ENCODE measurements around the gene HIBADH. TPM values are rescaled to one million over a fixed set of nuclear protein-coding genes. Genes with fewer than 3 reads are reported as not detected.

HIBADH gene
- total and polyA plus RNA-seq, 9 of the 15 experiments (the other 6 are each of a cell fraction or from before 2014, with no cell fraction given), result 10.7 to 67.8 (median 36.9) TPM

DNA sequence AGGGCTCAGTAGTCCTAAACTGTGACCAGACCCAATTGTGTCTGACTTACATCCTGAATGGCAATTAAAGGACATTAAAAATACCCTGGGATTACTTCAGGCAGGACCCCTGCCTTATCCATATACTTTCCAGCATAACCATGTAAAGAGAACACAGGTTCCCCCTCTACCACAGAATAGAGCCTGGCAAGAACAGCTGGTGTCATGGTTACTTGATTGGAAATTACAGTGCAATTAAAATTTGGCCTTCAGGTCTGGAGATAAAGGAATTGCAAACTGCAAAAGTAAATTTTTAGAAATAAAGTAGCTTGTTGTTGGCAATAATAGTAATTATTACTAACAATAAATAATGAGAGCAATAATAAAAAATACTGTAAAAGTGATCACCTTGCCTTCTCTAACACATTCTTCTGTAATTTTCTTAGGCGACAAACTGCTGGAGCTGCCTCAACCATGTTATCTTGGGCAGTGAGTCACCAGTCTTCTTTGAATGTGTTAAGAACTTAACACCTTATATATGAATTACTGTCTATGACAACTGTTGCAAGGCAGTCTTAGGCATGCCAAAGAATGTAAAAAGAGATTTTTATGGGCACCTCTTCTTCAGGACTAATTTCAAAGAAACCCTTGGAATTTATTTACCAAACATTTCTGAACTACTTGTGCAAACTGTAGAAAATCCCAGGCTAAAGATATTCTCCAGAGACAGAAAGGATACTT lies 53.7 kb downstream of the HIBADH start:
- Histone ChIP-seq H3K4me3 (no peak overlapping the region), H3K9ac (ENCODE audit: insufficient read depth in 1 of 2, low read depth in 2 of 2, low read length in 2 of 2) (peak overlapping the region in 1 of 2 experiments; percentile 20; a peak in 1 of 4 replicates), H3K4me2 (ENCODE audit: insufficient read depth, low read length) (no peak overlapping the region), H3K4me1 (replicated peaks in 1 of 2; ENCODE audit: control insufficient read depth in 2 of 2, insufficient read depth in 2 of 2, low read length in 2 of 2) (peaks cover 0 to 8% of the 10 kb centered on the region in 2 experiments; a peak in 3 of 5 replicates), H3K9me1 (ENCODE audit: control insufficient read depth, insufficient read depth, low read length) (no peaks in the 10 kb centered on the region), H3K79me2 (ENCODE audit: control insufficient read depth, insufficient read depth, low read length) (no peaks in the 10 kb centered on the region), H3K27ac (ENCODE audit: extremely low read depth, low read depth, low read length) (peak overlapping the region; percentile 60), H4K20me1 (replicated peaks; ENCODE audit: control insufficient read depth, insufficient read depth, low read length) (no peaks in the 10 kb centered on the region), H3K36me3 (ENCODE audit: control insufficient read depth, insufficient read depth, low read length) (no peaks in the 10 kb centered on the region), H3K9me3 (replicated peaks; ENCODE audit: control insufficient read depth, insufficient read depth, low read depth, low read length) (no peaks in the 10 kb centered on the region), H2AFZ (ENCODE audit: low read depth, low read length) (no peak overlapping the region), H3K27me3 (ENCODE audit: control insufficient read depth in 2 of 2, insufficient read depth in 2 of 2, low read length in 2 of 2) (no peaks in the 10 kb centered on the region)
- in situ Hi-C loops (cut with MboI), result no loop called here
- intact Hi-C loops (cut with micrococcal nuclease), result no loop called here
- ATAC-seq (peak; percentile 89), FAIRE-seq (peak; percentile 82), DNase-seq (ENCODE audit: extremely low read depth in 1 of 4, low spot score in 3 of 4) (peak in 2 of 4 experiments; percentile 29 to 75)
- BruUV-seq (replicated peaks), result no TSS peak
- 11% methylated on average over 1 of the region's 1 CpG for WGBS (ENCODE audit: insufficient coverage, low coverage, missing lambda C conversion rate)
- ChIA-PET CTCF (ENCODE audit: low intra/inter-chr PET ratio) (no interaction called here), POLR2A (no interaction called here)
- TF ChIP-seq SRSF3 (IDR thresholded peaks at IDR 0.05; ENCODE audit: insufficient read depth, low read length) (no peak), ASH1L (IDR thresholded peaks at IDR 0.05; ENCODE audit: borderline replicate concordance, low read depth, partially characterized antibody) (no peak), IFI16 (CRISPR knock-in tag; IDR thresholded peaks at IDR 0.05) (no peak), MECOM (CRISPR knock-in tag; IDR thresholded peaks at IDR 0.05) (no peak), MTA1 (IDR thresholded peaks at IDR 0.05; ENCODE audit: borderline replicate concordance) (no peak), ZNF316 (IDR thresholded peaks at IDR 0.05) (peak; percentile 85), ZNF134 (CRISPR knock-in tag; conservative IDR thresholded peaks at IDR 0.05) (no peak), BHLHE40 (IDR thresholded peaks at IDR 0.05; ENCODE audit: low read length) (no peak), RNF2 (IDR thresholded peaks at IDR 0.05) (no peak), OTX1 (CRISPR knock-in tag; IDR thresholded peaks at IDR 0.05) (no peak), ARID1B (IDR thresholded peaks at IDR 0.05) (peak; percentile 50), RBM14 (IDR thresholded peaks at IDR 0.05; ENCODE audit: borderline replicate concordance, insufficient read depth, low read depth, low read length) (no peak), SMC3 (conservative IDR thresholded peaks at IDR 0.05; ENCODE audit: insufficient read depth, low read depth, low read length) (no peak), PYGO2 (tag; IDR thresholded peaks at IDR 0.05) (no peak), HNRNPLL (IDR thresholded peaks at IDR 0.05; ENCODE audit: low read depth, low read length, poor library complexity, severe bottlenecking) (no peak)
- TF ChIP-seq, protein P1, sequence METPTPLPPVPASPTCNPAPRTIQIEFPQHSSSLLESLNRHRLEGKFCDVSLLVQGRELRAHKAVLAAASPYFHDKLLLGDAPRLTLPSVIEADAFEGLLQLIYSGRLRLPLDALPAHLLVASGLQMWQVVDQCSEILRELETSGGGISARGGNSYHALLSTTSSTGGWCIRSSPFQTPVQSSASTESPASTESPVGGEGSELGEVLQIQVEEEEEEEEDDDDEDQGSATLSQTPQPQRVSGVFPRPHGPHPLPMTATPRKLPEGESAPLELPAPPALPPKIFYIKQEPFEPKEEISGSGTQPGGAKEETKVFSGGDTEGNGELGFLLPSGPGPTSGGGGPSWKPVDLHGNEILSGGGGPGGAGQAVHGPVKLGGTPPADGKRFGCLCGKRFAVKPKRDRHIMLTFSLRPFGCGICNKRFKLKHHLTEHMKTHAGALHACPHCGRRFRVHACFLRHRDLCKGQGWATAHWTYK (CRISPR knock-in tag; IDR thresholded peaks at IDR 0.05), result no peak
- TF ChIP-seq, protein P2, sequence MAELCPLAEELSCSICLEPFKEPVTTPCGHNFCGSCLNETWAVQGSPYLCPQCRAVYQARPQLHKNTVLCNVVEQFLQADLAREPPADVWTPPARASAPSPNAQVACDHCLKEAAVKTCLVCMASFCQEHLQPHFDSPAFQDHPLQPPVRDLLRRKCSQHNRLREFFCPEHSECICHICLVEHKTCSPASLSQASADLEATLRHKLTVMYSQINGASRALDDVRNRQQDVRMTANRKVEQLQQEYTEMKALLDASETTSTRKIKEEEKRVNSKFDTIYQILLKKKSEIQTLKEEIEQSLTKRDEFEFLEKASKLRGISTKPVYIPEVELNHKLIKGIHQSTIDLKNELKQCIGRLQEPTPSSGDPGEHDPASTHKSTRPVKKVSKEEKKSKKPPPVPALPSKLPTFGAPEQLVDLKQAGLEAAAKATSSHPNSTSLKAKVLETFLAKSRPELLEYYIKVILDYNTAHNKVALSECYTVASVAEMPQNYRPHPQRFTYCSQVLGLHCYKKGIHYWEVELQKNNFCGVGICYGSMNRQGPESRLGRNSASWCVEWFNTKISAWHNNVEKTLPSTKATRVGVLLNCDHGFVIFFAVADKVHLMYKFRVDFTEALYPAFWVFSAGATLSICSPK (IDR thresholded peaks at IDR 0.05; ENCODE audit: borderline replicate concordance), result no peak
- TF ChIP-seq, protein P3, sequence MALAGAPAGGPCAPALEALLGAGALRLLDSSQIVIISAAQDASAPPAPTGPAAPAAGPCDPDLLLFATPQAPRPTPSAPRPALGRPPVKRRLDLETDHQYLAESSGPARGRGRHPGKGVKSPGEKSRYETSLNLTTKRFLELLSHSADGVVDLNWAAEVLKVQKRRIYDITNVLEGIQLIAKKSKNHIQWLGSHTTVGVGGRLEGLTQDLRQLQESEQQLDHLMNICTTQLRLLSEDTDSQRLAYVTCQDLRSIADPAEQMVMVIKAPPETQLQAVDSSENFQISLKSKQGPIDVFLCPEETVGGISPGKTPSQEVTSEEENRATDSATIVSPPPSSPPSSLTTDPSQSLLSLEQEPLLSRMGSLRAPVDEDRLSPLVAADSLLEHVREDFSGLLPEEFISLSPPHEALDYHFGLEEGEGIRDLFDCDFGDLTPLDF (CRISPR knock-in tag; IDR thresholded peaks at IDR 0.05), result no peak
- TF ChIP-seq, protein P4, sequence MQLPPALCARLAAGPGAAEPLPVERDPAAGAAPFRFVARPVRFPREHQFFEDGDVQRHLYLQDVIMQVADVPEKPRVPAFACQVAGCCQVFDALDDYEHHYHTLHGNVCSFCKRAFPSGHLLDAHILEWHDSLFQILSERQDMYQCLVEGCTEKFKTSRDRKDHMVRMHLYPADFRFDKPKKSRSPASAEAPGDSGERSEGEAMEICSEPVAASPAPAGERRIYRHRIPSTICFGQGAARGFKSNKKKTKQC (CRISPR knock-in tag; IDR thresholded peaks at IDR 0.05), result no peak
